ENCODE results near the gene ARMH1.

GRCh38 chr1:44649788-44650158, 24.7 kb upstream of the ARMH1 start:
- no peak for TF ChIP-seq GATA2 (IDR thresholded peaks at IDR 0.05; ENCODE audit: low read depth, low read length)
- no peak for TF ChIP-seq GATA3 (IDR thresholded peaks at IDR 0.05; ENCODE audit: low read depth, low read length)

All from SH-SY5Y (cell line).